ENCODE data around the gene RASGRF2.

DNA sequence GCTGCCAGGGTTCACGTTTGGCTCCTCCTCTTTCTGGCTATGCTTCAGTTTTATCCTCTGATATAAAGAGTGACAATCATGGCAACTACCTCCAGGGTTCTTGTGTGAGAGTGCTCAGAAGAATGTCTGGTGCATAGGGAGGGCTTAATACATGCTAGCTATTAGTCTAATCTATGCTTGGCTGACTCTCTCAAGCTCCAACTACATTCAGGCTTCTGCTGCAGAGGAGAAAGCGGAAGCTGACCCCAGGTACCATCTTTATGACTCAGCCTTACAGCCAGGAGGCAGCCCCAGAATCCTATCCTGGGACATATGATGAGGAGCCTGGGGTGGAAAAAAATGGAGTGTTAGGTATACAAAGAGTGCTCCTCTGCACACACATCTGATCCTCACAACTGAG, 32.1 kb upstream of the RASGRF2 start:
- TF ChIP-seq POLR2A (IDR thresholded peaks at IDR 0.05; ENCODE audit: low read length): no peak
- TF ChIP-seq GATA1 (IDR thresholded peaks at IDR 0.05; ENCODE audit: low read depth, low read length): no peak
